ENCODE results near the gene IL36G.

DNA sequence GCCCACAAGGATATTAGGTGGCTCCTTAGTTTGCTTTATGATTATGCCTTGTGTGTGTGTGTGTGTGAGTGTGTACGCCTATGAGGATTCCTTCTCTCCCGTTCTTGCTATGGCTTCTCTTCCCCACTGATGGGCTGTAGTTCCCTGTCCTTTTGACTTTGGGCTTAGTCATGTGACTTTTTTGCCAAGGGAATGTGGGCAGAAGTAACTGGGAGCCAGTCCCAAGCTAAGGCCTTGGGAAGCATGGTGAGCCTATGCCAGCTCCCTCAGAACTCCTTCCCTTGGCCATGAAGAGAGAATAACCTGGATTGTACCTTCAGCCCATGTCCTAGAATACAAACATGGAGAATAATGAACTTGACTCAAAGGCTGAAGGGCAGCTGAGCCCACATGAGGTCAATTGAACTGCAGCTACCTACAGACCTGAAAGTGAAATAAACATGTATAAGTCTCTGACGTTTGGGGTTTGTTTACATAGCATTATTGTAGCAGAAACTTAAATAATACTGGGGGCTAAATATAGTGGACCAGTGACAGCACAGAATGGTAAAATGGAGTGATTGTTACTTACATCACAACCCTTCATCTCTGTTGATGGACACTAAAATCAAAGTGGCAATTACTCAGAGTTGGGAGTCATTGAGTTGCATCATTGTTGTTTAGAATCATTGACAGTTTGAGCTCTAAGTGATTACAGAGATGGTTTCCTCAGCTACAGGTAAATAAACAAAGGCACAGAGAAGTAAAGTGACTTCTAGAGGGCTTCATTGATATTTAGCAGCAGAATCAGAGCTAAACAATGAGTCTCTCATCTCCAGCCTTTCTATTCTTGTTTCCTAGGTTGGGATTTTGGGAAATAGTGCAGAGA is 15.3 kb upstream of the IL36G start:
- TF ChIP-seq POLR2AphosphoS5 (IDR thresholded peaks at IDR 0.05; ENCODE audit: low read depth, low read length) (no peak), POLR2A (IDR thresholded peaks at IDR 0.05; ENCODE audit: low read depth, low read length) (no peak)
